H9 (cell line): ENCODE results near the gene TMEM132D. TPM values are rescaled to one million over a fixed set of nuclear protein-coding genes. Genes with fewer than 3 reads are reported as not detected.
A peak's percentile ranks its signal among the peaks of the same experiment; 100 is the strongest.

Source experiments
- DNase-seq: peaks from one replicate; pipeline ENCODE4 v3.0.0-alpha.2; 2017
- H2AFZ ChIP-seq: one replicate; pipeline ENCODE4 v1.6.1; 2013; ENCODE audit warnings: mild to moderate bottlenecking, low read length, control low read depth, moderate library complexity
- H2AK5ac ChIP-seq: 2 replicates; pipeline ENCODE4 v1.6.1; 2013; ENCODE audit warnings: low read length, control low read depth, mixed read lengths; ENCODE audit not compliant: insufficient read length
- H2BK120ac ChIP-seq: one replicate; pipeline ENCODE4 v1.6.1; 2013; ENCODE audit warnings: low read depth, mild to moderate bottlenecking, low read length, control low read depth, inconsistent platforms; ENCODE audit not compliant: poor library complexity, severe bottlenecking
- H2BK12ac ChIP-seq: 2 replicates; pipeline ENCODE4 v1.6.1; 2013; ENCODE audit warnings: low read length, control low read depth, mixed read lengths, low read depth; ENCODE audit not compliant: insufficient read length
- H2BK15ac ChIP-seq: 2 replicates; pipeline ENCODE4 v1.6.1; 2013; ENCODE audit warnings: low read depth, low read length, control low read depth
- H2BK20ac ChIP-seq: one replicate; pipeline ENCODE4 v1.6.1; 2013; ENCODE audit warnings: low read depth, mild to moderate bottlenecking, low read length, control low read depth, inconsistent platforms; ENCODE audit not compliant: poor library complexity, severe bottlenecking
- H2BK5ac ChIP-seq: 2 replicates; pipeline ENCODE4 v1.6.1; 2013; ENCODE audit warnings: low read length, control low read depth, mixed read lengths; ENCODE audit not compliant: insufficient read length
- H3K14ac ChIP-seq: 2 replicates; pipeline ENCODE4 v1.6.1; 2013; ENCODE audit warnings: low read length, control low read depth; ENCODE audit not compliant: insufficient read depth
- H3K18ac ChIP-seq: 2 replicates; pipeline ENCODE4 v1.6.1; 2013; ENCODE audit warnings: low read depth, mild to moderate bottlenecking, mixed read lengths, low read length, control low read depth; ENCODE audit not compliant: insufficient read length
- H3K23ac ChIP-seq: 2 replicates; pipeline ENCODE4 v1.6.1; 2013; ENCODE audit warnings: low read length, control low read depth, mixed read lengths, low read depth; ENCODE audit not compliant: insufficient read length
- H3K23me2 ChIP-seq: 2 replicates; pipeline ENCODE4 v1.6.1; 2013; ENCODE audit warnings: low read depth, mild to moderate bottlenecking, mixed read lengths, low read length, control low read depth; ENCODE audit not compliant: insufficient read length, poor library complexity, severe bottlenecking
- H3K27ac ChIP-seq: 2 replicates; pipeline ENCODE4 v1.5.1; 2013; ENCODE audit warnings: low read length, control low read depth, mixed read lengths, low read depth; ENCODE audit not compliant: insufficient read length
- H3K27me3 ChIP-seq: 2 replicates; pipeline ENCODE4 v1.6.1; 2013; ENCODE audit warnings: low read length, control low read depth, inconsistent platforms; ENCODE audit not compliant: insufficient read depth
- H3K4ac ChIP-seq: 2 replicates; pipeline ENCODE4 v1.6.1; 2013; ENCODE audit warnings: low read depth, mild to moderate bottlenecking, control low read depth, inconsistent platforms, low read length, moderate library complexity
- H3K4me1 ChIP-seq: 2 replicates; pipeline ENCODE4 v1.6.1; 2013; ENCODE audit warnings: low read length, control low read depth, inconsistent platforms; ENCODE audit not compliant: insufficient read depth
- H3K4me2 ChIP-seq: 2 replicates; pipeline ENCODE4 v1.6.1; 2013; ENCODE audit warnings: low read length, control low read depth, mixed read lengths; ENCODE audit not compliant: insufficient read length, insufficient read depth
- H3K56ac ChIP-seq: 2 replicates; pipeline ENCODE4 v1.6.1; 2013; ENCODE audit warnings: low read depth, mild to moderate bottlenecking, mixed read lengths, low read length, control low read depth; ENCODE audit not compliant: insufficient read length
- H3K79me1 ChIP-seq: 2 replicates; pipeline ENCODE4 v1.6.1; 2013; ENCODE audit warnings: low read depth, mild to moderate bottlenecking, moderate library complexity, low read length, control low read depth, inconsistent platforms; ENCODE audit not compliant: insufficient read depth, poor library complexity, severe bottlenecking
- H3K79me2 ChIP-seq: 2 replicates; pipeline ENCODE4 v1.6.1; 2013; ENCODE audit warnings: low read length, control low read depth, inconsistent platforms; ENCODE audit not compliant: insufficient read depth
- H3K9ac ChIP-seq: 2 replicates; pipeline ENCODE4 v1.6.1; 2013; ENCODE audit warnings: low read length, control low read depth, mixed read lengths; ENCODE audit not compliant: insufficient read length; ENCODE audit errors: extremely low read depth
- H3K9me3 ChIP-seq: one replicate; pipeline ENCODE4 v1.6.1; 2013; ENCODE audit warnings: low read depth, low read length, inconsistent platforms; ENCODE audit not compliant: control insufficient read depth
- H3T11ph ChIP-seq: one replicate; pipeline ENCODE4 v1.6.1; 2013; ENCODE audit warnings: mild to moderate bottlenecking, low read length, control low read depth, inconsistent platforms
- H4K20me1 ChIP-seq: one replicate; pipeline ENCODE4 v1.6.1; 2013; ENCODE audit not compliant: control insufficient read depth, insufficient read length, insufficient read depth
- H4K5ac ChIP-seq: 2 replicates; pipeline ENCODE4 v1.6.1; 2013; ENCODE audit warnings: low read depth, mild to moderate bottlenecking, mixed read lengths, low read length, control low read depth; ENCODE audit not compliant: insufficient read length
- H4K8ac ChIP-seq: replicated peaks from 2 replicates; pipeline ENCODE4 v1.6.1; 2013; ENCODE audit warnings: low read length, control low read depth, mixed read lengths, low read depth; ENCODE audit not compliant: insufficient read length
- H4K91ac ChIP-seq: 2 replicates; pipeline ENCODE4 v1.6.1; 2013; ENCODE audit warnings: low read depth, mild to moderate bottlenecking, moderate library complexity, mixed read lengths, low read length, control low read depth; ENCODE audit not compliant: insufficient read length
- H3K27ac Mint-ChIP-seq, 3 experiments: 2 replicates in 2 of 3; 3 replicates in 1 of 3; pipeline ENCODE4 v1.8.0; 2020 to 2021; ENCODE audit warnings: mixed read lengths in 3 of 3, mild to moderate bottlenecking in 1 of 3, moderate library complexity in 1 of 3
- H3K27me3 Mint-ChIP-seq: 2 replicates; pipeline ENCODE4 v1.8.0; 2021; ENCODE audit warnings: low read depth, mild to moderate bottlenecking, moderate library complexity, mixed read lengths
- H3K36me3 Mint-ChIP-seq, 3 experiments: 2 replicates in 2 of 3; 3 replicates in 1 of 3; pipeline ENCODE4 v1.8.0; 2020 to 2021; ENCODE audit warnings: low read depth in 3 of 3, mixed read lengths in 3 of 3; ENCODE audit not compliant: insufficient read depth in 1 of 3
- H3K4me1 Mint-ChIP-seq, 2 experiments: 2 replicates each; pipeline ENCODE4 v1.8.0; 2020; ENCODE audit warnings: mixed read lengths in 2 of 2
- H3K4me3 Mint-ChIP-seq, 2 experiments: 2 replicates in 1 of 2; 3 replicates in 1 of 2; pipeline ENCODE4 v1.8.0; 2020 to 2021; ENCODE audit warnings: mild to moderate bottlenecking in 2 of 2, mixed read lengths in 2 of 2, moderate library complexity in 1 of 2
- H3K9me3 Mint-ChIP-seq, 2 experiments: 2 replicates in 1 of 2; 3 replicates in 1 of 2; pipeline ENCODE4 v1.8.0; 2020; ENCODE audit warnings: mild to moderate bottlenecking in 2 of 2, mixed read lengths in 2 of 2, moderate library complexity in 1 of 2
- WGBS: extraction: QIAGEN DNeasy Blood & Tissue Kit; methylation state at CpG from one replicate; pipeline ENCODE4 v1.1.7; 2013; ENCODE audit warnings: missing lambda C conversion rate, low lambda C conversion rate, mixed read lengths; ENCODE audit not compliant: insufficient read length; ENCODE audit errors: extremely low coverage; 5-methylcytosine and 5-hydroxymethylcytosine counted together
- total RNA-seq: library from RNA; stranded (reverse); gene quantifications from 2 replicates; pipeline ENCODE4 v1.2.1, GENCODE V29; 2021
- TF ChIP-seq, protein P1 (sequence below): fragments of 200-600 bp; sonication (generic); conservative IDR thresholded peaks from 3 replicates; pipeline ENCODE4 v1.8.0; 2021; ENCODE audit warnings: antibody characterized with exemption, mild to moderate bottlenecking

Gene TMEM132D
- total RNA-seq, 1 experiment from 2014 or later = 6.1 TPM

DNA sequence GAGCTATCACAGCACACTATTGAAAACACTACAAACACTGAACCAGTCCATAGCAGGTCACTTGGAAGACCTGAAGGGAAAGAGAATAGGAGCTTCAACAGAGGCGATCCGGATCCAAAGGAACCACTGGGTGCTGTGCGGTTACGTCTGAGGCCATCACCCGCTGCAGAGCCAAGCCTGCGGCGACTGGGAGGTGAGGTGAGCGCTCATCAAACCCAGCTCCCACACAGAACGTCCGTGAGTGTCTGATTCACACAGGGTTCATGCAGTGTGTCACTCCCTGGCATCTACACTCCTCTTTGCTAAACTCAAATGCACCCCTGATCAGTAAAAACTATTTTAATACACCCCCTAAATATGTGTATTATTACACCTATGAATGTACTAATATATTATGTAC, 64.1 kb downstream of the TMEM132D start:
- no peaks in the 10 kb centered on the region for H3K79me1 ChIP-seq
- H4K91ac ChIP-seq = no peak overlapping the region
- no peak overlapping the region for H2BK20ac ChIP-seq
- peaks cover 21 to 26% of the 10 kb centered on the region in 2 experiments for H3K4me1 Mint-ChIP-seq
- TF ChIP-seq, protein P1, sequence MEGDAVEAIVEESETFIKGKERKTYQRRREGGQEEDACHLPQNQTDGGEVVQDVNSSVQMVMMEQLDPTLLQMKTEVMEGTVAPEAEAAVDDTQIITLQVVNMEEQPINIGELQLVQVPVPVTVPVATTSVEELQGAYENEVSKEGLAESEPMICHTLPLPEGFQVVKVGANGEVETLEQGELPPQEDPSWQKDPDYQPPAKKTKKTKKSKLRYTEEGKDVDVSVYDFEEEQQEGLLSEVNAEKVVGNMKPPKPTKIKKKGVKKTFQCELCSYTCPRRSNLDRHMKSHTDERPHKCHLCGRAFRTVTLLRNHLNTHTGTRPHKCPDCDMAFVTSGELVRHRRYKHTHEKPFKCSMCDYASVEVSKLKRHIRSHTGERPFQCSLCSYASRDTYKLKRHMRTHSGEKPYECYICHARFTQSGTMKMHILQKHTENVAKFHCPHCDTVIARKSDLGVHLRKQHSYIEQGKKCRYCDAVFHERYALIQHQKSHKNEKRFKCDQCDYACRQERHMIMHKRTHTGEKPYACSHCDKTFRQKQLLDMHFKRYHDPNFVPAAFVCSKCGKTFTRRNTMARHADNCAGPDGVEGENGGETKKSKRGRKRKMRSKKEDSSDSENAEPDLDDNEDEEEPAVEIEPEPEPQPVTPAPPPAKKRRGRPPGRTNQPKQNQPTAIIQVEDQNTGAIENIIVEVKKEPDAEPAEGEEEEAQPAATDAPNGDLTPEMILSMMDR = no peak
- no peak overlapping the region for H3K4me3 Mint-ChIP-seq
- no peak overlapping the region for H2AK5ac ChIP-seq
- H3K4me2 ChIP-seq = no peak overlapping the region
- no peak for DNase-seq
- H2BK120ac ChIP-seq = no peak overlapping the region
- peak overlapping the region in 1 of 3 experiments; percentile 67; a peak in 4 of 7 replicates for H3K27ac Mint-ChIP-seq
- H3K23me2 ChIP-seq = no peaks in the 10 kb centered on the region
- peaks cover 8% of the 10 kb centered on the region; the same call in 1 of the 2 replicates for H3K4me1 ChIP-seq
- no peak overlapping the region for H4K5ac ChIP-seq
- no peaks in the 10 kb centered on the region for H3K9me3 Mint-ChIP-seq
- no peak overlapping the region for H4K8ac ChIP-seq
- no peak overlapping the region for H3T11ph ChIP-seq
- H3K9me3 ChIP-seq = no peaks in the 10 kb centered on the region
- no peak overlapping the region for H3K9ac ChIP-seq
- H3K23ac ChIP-seq = no peak overlapping the region
- no peaks in the 10 kb centered on the region for H4K20me1 ChIP-seq
- H3K27me3 Mint-ChIP-seq = no peaks in the 10 kb centered on the region
- H2BK12ac ChIP-seq = no peak overlapping the region
- H3K79me2 ChIP-seq = 0 out of 2 replicates have a peak, but pooled peaks cover 5% of the 10 kb centered on the region
- no peak overlapping the region for H3K4ac ChIP-seq
- no peak overlapping the region for H3K18ac ChIP-seq
- no peak overlapping the region for H2BK5ac ChIP-seq
- H3K14ac ChIP-seq = no peak overlapping the region
- WGBS = no CpG with 5 or more reads among the region's 10 CpGs
- H3K27ac ChIP-seq = no peak overlapping the region
- no peaks in the 10 kb centered on the region for H3K27me3 ChIP-seq
- H3K56ac ChIP-seq = no peak overlapping the region
- no peak overlapping the region for H2BK15ac ChIP-seq
- peaks cover 0 to 3% (median 0%) of the 10 kb centered on the region in 3 experiments; a peak in 2 of 7 replicates for H3K36me3 Mint-ChIP-seq
- no peak overlapping the region for H2AFZ ChIP-seq
